Mesenchymal stem cell (in vitro differentiated cells and primary cell): ENCODE data around the gene PRR16.
A peak's percentile ranks its signal among the peaks of the same experiment; 100 is the strongest.

Source experiments
- DNase-seq: peaks from one replicate; pipeline ENCODE4 v3.0.0-alpha.2; 2013
- H2AFZ ChIP-seq: one replicate; pipeline ENCODE4 v1.6.1; 2013; ENCODE audit warnings: low read depth, mild to moderate bottlenecking, control low read depth, inconsistent platforms, low read length, moderate library complexity
- H2AK5ac ChIP-seq: 2 replicates; pipeline ENCODE4 v1.6.1; 2013; ENCODE audit warnings: low read length, moderate library complexity, mild to moderate bottlenecking, inconsistent platforms; ENCODE audit not compliant: severe bottlenecking
- H2BK120ac ChIP-seq: one replicate; pipeline ENCODE4 v1.6.1; 2013; ENCODE audit warnings: low read depth, mild to moderate bottlenecking, inconsistent platforms, low read length, moderate library complexity
- H2BK12ac ChIP-seq, 2 experiments: one replicate each; pipeline ENCODE4 v1.6.1; 2013; ENCODE audit warnings: inconsistent platforms in 2 of 2, low read length in 2 of 2, mild to moderate bottlenecking in 2 of 2, moderate library complexity in 2 of 2, control low read depth in 1 of 2
- H2BK15ac ChIP-seq: one replicate; pipeline ENCODE4 v1.6.1; 2013; ENCODE audit warnings: mild to moderate bottlenecking, low read depth, inconsistent platforms; ENCODE audit not compliant: poor library complexity, severe bottlenecking
- H2BK5ac ChIP-seq: 2 replicates; pipeline ENCODE4 v1.6.1; 2013; ENCODE audit warnings: low read depth, mild to moderate bottlenecking, low read length, control low read depth, inconsistent platforms; ENCODE audit not compliant: poor library complexity, severe bottlenecking
- H3K14ac ChIP-seq, 2 experiments: one replicate each; pipeline ENCODE4 v1.6.1; 2013; ENCODE audit warnings: inconsistent platforms in 2 of 2, low read length in 2 of 2, control low read depth in 1 of 2, mild to moderate bottlenecking in 1 of 2, moderate library complexity in 1 of 2
- H3K18ac ChIP-seq, 2 experiments: one replicate each; pipeline ENCODE4 v1.6.1; 2013; ENCODE audit warnings: inconsistent platforms in 2 of 2, low read length in 2 of 2, control low read depth in 1 of 2, low read depth in 1 of 2, mild to moderate bottlenecking in 1 of 2
- H3K23ac ChIP-seq, 2 experiments: one replicate each; pipeline ENCODE4 v1.6.1; 2013; ENCODE audit warnings: inconsistent platforms in 2 of 2, low read length in 2 of 2, mild to moderate bottlenecking in 2 of 2, moderate library complexity in 2 of 2, control low read depth in 1 of 2
- H3K27ac ChIP-seq: 2 replicates; pipeline ENCODE4 v1.5.1; 2013; ENCODE audit warnings: mild to moderate bottlenecking, moderate library complexity, low read length, control low read depth, inconsistent platforms; ENCODE audit not compliant: poor library complexity, severe bottlenecking
- H3K27me3 ChIP-seq, 2 experiments: 2 replicates each; pipeline versions ENCODE4 v1.6.1 to v1.7.0; 2013; ENCODE audit warnings: low read length in 2 of 2, mild to moderate bottlenecking in 2 of 2, moderate library complexity in 2 of 2, control low read depth in 1 of 2, inconsistent platforms in 1 of 2; ENCODE audit not compliant: control insufficient read depth in 1 of 2, insufficient read depth in 1 of 2
- H3K36me3 ChIP-seq, 2 experiments: 2 replicates each; pipeline versions ENCODE4 v1.6.1 to v1.7.0; 2013; ENCODE audit warnings: low read length in 2 of 2, control low read depth in 1 of 2, inconsistent platforms in 1 of 2, low read depth in 1 of 2, mild to moderate bottlenecking in 1 of 2; ENCODE audit not compliant: insufficient read depth in 2 of 2, control insufficient read depth in 1 of 2
- H3K4ac ChIP-seq, 2 experiments: one replicate each; pipeline ENCODE4 v1.6.1; 2013; ENCODE audit warnings: inconsistent platforms in 2 of 2, low read length in 2 of 2, mild to moderate bottlenecking in 2 of 2, moderate library complexity in 2 of 2, control low read depth in 1 of 2, low read depth in 1 of 2
- H3K4me1 ChIP-seq: 2 replicates; pipeline ENCODE4 v1.6.1; 2013; ENCODE audit warnings: low read depth, low read length, control low read depth; ENCODE audit not compliant: control insufficient read depth, insufficient read depth
- H3K4me2 ChIP-seq: 2 replicates; pipeline ENCODE4 v1.6.1; 2013; ENCODE audit warnings: low read length, mild to moderate bottlenecking, inconsistent platforms; ENCODE audit not compliant: poor library complexity, severe bottlenecking
- H3K4me3 ChIP-seq, 2 experiments: 2 replicates each; pipeline versions ENCODE4 v1.5.1 to v1.7.0; 2013; ENCODE audit warnings: low read length in 2 of 2, mild to moderate bottlenecking in 2 of 2, control low read depth in 1 of 2, low read depth in 1 of 2; ENCODE audit not compliant: insufficient read depth in 1 of 2
- H3K79me1 ChIP-seq: replicated peaks from 2 replicates; pipeline ENCODE4 v1.6.1; 2013; ENCODE audit warnings: mild to moderate bottlenecking, control low read depth, low read length, inconsistent platforms; ENCODE audit not compliant: poor library complexity, severe bottlenecking
- H3K9ac ChIP-seq: 2 replicates; pipeline ENCODE4 v1.7.0; 2013; ENCODE audit warnings: mild to moderate bottlenecking, low read length, moderate library complexity
- H3K9me3 ChIP-seq: 2 replicates; pipeline ENCODE4 v1.7.0; 2013; ENCODE audit warnings: mild to moderate bottlenecking, low read length; ENCODE audit not compliant: control insufficient read depth
- H4K8ac ChIP-seq: one replicate; pipeline ENCODE4 v1.6.1; 2013; ENCODE audit warnings: inconsistent platforms, mild to moderate bottlenecking, low read length, moderate library complexity
- H4K91ac ChIP-seq: one replicate; pipeline ENCODE4 v1.6.1; 2013; ENCODE audit warnings: mild to moderate bottlenecking, low read length, inconsistent platforms
- WGBS: methylation state at CpG from one replicate; pipeline ENCODE4 v1.1.7; 2013; ENCODE audit warnings: mixed read lengths; 5-methylcytosine and 5-hydroxymethylcytosine counted together

PRR16 gene

GRCh38 chr5:120609570-120609969, 145.5 kb downstream of the PRR16 start:
- Histone ChIP-seq H3K4me2 (no peak overlapping the region), H2BK5ac (no peak overlapping the region), H4K91ac (no peak overlapping the region), H3K36me3 (peaks cover 0 to 4% of the 10 kb centered on the region in 2 experiments), H3K14ac (no peak overlapping the region), H3K9ac (peak overlapping the region; percentile 2), H2AFZ (no peak overlapping the region), H4K8ac (peak overlapping the region; percentile 69), H3K27me3 (no peaks in the 10 kb centered on the region), H2BK15ac (no peak overlapping the region), H2AK5ac (peak overlapping the region; percentile 69), H3K27ac (peak overlapping the region; percentile 53), H3K4me1 (peaks cover 8% of the 10 kb centered on the region), H2BK12ac (no peak overlapping the region), H3K9me3 (no peaks in the 10 kb centered on the region), H2BK120ac (no peak overlapping the region), H3K18ac (peak overlapping the region in 1 of 2 experiments; percentile 9), H3K23ac (no peak overlapping the region), H3K79me1 (peaks cover 18% of the 10 kb centered on the region), H3K4me3 (no peak overlapping the region), H3K4ac (no peak overlapping the region)
- DNase-seq: no peak
- 95% methylated on average over 1 of the region's 1 CpG for WGBS

GRCh38 chr5:120610145-120610544, 146.0 kb downstream of the PRR16 start:
- Histone ChIP-seq H3K4me3 (no peak overlapping the region), H3K4me1 (peaks cover 8% of the 10 kb centered on the region), H3K79me1 (peaks cover 18% of the 10 kb centered on the region), H3K23ac (no peak overlapping the region), H4K8ac (no peak overlapping the region), H2BK120ac (no peak overlapping the region), H3K4me2 (no peak overlapping the region), H3K9me3 (no peaks in the 10 kb centered on the region), H3K9ac (no peak overlapping the region), H4K91ac (no peak overlapping the region), H2BK5ac (no peak overlapping the region), H3K36me3 (peaks cover 0 to 4% of the 10 kb centered on the region in 2 experiments), H2AFZ (no peak overlapping the region), H2BK15ac (no peak overlapping the region), H2AK5ac (no peak overlapping the region), H3K27ac (peak overlapping the region; percentile 53), H3K4ac (no peak overlapping the region), H3K14ac (no peak overlapping the region), H2BK12ac (no peak overlapping the region), H3K27me3 (no peaks in the 10 kb centered on the region), H3K18ac (no peak overlapping the region)
- WGBS: 88% methylated on average over 1 of the region's 2 CpGs
- no peak for DNase-seq

- Histone ChIP-seq H3K36me3 (peaks cover 0 to 4% of the 10 kb centered on the region in 2 experiments), H3K23ac (no peak overlapping the region), H3K14ac (no peak overlapping the region)
Observed at GRCh38 chr5:120613729-120614128, 149.6 kb downstream of the PRR16 start.

GRCh38 chr5:120614531-120615180, 150.6 kb downstream of the PRR16 start:
- DNase-seq: peak; percentile 67
- no peak overlapping the region for H2BK12ac ChIP-seq
- H3K9ac ChIP-seq: peak overlapping the region; percentile 34
- H3K36me3 ChIP-seq: peaks cover 0 to 4% of the 10 kb centered on the region in 2 experiments
- H3K23ac ChIP-seq: no peak overlapping the region
- H3K4me2 ChIP-seq: peak overlapping the region; percentile 53
- H3K4me3 ChIP-seq: no peak overlapping the region
- H3K4ac ChIP-seq: no peak overlapping the region
- peak overlapping the region in 1 of 2 experiments; percentile 32 for H3K14ac ChIP-seq
- H3K4me1 ChIP-seq: peaks cover 1% of the 10 kb centered on the region
- peak overlapping the region; percentile 19 for H2BK120ac ChIP-seq
- no peak overlapping the region for H2AFZ ChIP-seq
- H2BK5ac ChIP-seq: peak overlapping the region; percentile 94
- peaks cover 16% of the 10 kb centered on the region for H3K79me1 ChIP-seq
- H3K27me3 ChIP-seq: no peaks in the 10 kb centered on the region
- H3K27ac ChIP-seq: peak overlapping the region; percentile 97
- peak overlapping the region; percentile 80 for H2AK5ac ChIP-seq
- no peak overlapping the region for H4K91ac ChIP-seq
- WGBS: 13% methylated on average over 1 of the region's 2 CpGs
- H3K9me3 ChIP-seq: no peaks in the 10 kb centered on the region
- H3K18ac ChIP-seq: no peak overlapping the region
- H4K8ac ChIP-seq: no peak overlapping the region
- no peak overlapping the region for H2BK15ac ChIP-seq

More at GRCh38 chr5:120613729-120614128, 149.6 kb downstream of the PRR16 start:
- Histone ChIP-seq H2AK5ac (no peak overlapping the region), H2BK15ac (no peak overlapping the region), H3K27me3 (no peaks in the 10 kb centered on the region), H3K27ac (peak overlapping the region; percentile 97), H3K18ac (no peak overlapping the region), H4K91ac (no peak overlapping the region), H4K8ac (no peak overlapping the region), H3K79me1 (peaks cover 16% of the 10 kb centered on the region), H2BK120ac (no peak overlapping the region), H2AFZ (no peak overlapping the region), H2BK5ac (no peak overlapping the region), H3K4me1 (peaks cover 1% of the 10 kb centered on the region), H3K4me2 (no peak overlapping the region), H3K9me3 (no peaks in the 10 kb centered on the region), H3K4me3 (no peak overlapping the region), H3K4ac (no peak overlapping the region), H3K9ac (peak overlapping the region; percentile 34), H2BK12ac (no peak overlapping the region)
- DNase-seq: peak; percentile 40
